Esophagus squamous epithelium (tissue), 5 donors: ENCODE data around the gene NUP133. TPM values are rescaled to one million over a fixed set of nuclear protein-coding genes. Genes with fewer than 3 reads are reported as not detected.

Experiments used
- DNase-seq: peaks from one replicate; lab custom pipeline; 2025; lab: John Stamatoyannopoulos, UW
- H3K27ac ChIP-seq, 4 donors: fragments of 200-600 bp; sonication (generic); one replicate each; pipeline ENCODE4 v1.5.1; 2016 to 2019; ENCODE audit warnings: mild to moderate bottlenecking in 1 of 4
- H3K27me3 ChIP-seq, 4 donors: fragments of 200-600 bp; sonication (generic); 1 replicate in 3 of 4; 2 replicates in 1 of 4; pipeline versions ENCODE4 v1.5.1 to v1.6.0; 2017 to 2021; ENCODE audit warnings: antibody characterized with exemption in 1 of 4
- H3K36me3 ChIP-seq, 3 donors: fragments of 200-600 bp; sonication (generic); one replicate each; pipeline ENCODE4 v1.5.1; 2016 to 2019
- H3K4me1 ChIP-seq, 3 donors: fragments of 200-600 bp; sonication (generic); one replicate each; pipeline ENCODE4 v1.5.1; 2017 to 2019
- H3K4me3 ChIP-seq, 4 donors: fragments of 200-600 bp; sonication (generic); 1 replicate in 3 of 4; 2 replicates in 1 of 4; pipeline ENCODE4 v1.5.1; 2016 to 2019; ENCODE audit warnings: mild to moderate bottlenecking in 2 of 4, moderate library complexity in 1 of 4
- H3K9me3 ChIP-seq, 3 donors: fragments of 200-600 bp; sonication (generic); one replicate each; pipeline ENCODE4 v1.5.1; 2016 to 2019
- POLR2A ChIP-seq, 4 donors: fragments of 450-650 bp; IDR thresholded peaks; one replicate each; pipeline ENCODE4 v1.6.1; 2017; ENCODE audit warnings: antibody characterized with exemption in 4 of 4, mild to moderate bottlenecking in 4 of 4, moderate library complexity in 3 of 4
- WGBS, 2 donors: methylation state at CpG; one replicate each; pipeline ENCODE4 v1.1.5; 2018; 5-methylcytosine and 5-hydroxymethylcytosine counted together
- intact Hi-C: fragments of 100-400 bp; cut with DNase I; formaldehyde crosslinking; loops from one replicate; pipeline ENCODE4 v1.15.0; 2022
- total RNA-seq, 4 donors: library from RNA; depleted of rRNA; stranded (reverse); fragments of >200 nt; gene quantifications; one replicate each; pipeline ENCODE4 v1.1.0, GENCODE V29; 2016
- TF ChIP-seq, protein P1 (sequence below), 6 experiments: fragments of 450-650 bp in 4 of 6; fragments of 200-600 bp in 2 of 6; sonication (generic) in 2 of 6; IDR thresholded peaks; one replicate each; pipeline ENCODE4 v1.5.1; 2016 to 2019; ENCODE audit warnings: antibody characterized with exemption in 6 of 6, mild to moderate bottlenecking in 4 of 6, moderate library complexity in 4 of 6
- donor health status: DM: yes; HTN: yes; CAD: no.

NUP133 gene
- total RNA-seq, 4 donors from 2014 or later = 11.1 to 29.3 (median 22.0) TPM

DNA sequence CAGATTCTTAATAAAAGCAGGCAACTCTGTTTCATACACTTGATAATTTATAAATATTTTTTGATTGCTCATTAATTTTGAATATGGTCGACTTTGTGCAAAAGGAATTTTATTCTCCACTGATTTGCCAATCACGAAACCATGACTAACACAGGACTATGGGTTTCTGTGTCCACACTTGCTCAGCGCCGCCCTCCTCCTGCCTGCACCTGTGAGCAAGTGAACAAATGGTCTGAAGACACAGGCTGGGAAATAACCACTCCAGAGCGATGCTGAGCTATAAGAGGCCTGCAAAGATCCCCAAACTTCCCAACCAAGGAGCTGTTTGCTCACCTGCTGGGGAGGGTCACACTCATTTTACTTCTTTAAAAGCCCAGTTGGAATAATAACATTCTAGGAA lies 30.8 kb upstream of the NUP133 start:
- H3K36me3 ChIP-seq = peaks cover 0 to 92% (median 13%) of the 10 kb centered on the region in 3 donors
- H3K27ac ChIP-seq = peak overlapping the region in 1 of 4 donors; percentile 7
- intact Hi-C loops = no loop called here
- 41 to 56% methylated on average over 5 of the region's 5 CpGs for WGBS, 2 donors
- no peak for DNase-seq
- H3K4me1 ChIP-seq = no peaks in the 10 kb centered on the region
- no peak overlapping the region for H3K4me3 ChIP-seq
- no peaks in the 10 kb centered on the region for H3K9me3 ChIP-seq
- no peak for TF ChIP-seq POLR2A (IDR thresholded peaks at IDR 0.05)
- TF ChIP-seq, protein P1, sequence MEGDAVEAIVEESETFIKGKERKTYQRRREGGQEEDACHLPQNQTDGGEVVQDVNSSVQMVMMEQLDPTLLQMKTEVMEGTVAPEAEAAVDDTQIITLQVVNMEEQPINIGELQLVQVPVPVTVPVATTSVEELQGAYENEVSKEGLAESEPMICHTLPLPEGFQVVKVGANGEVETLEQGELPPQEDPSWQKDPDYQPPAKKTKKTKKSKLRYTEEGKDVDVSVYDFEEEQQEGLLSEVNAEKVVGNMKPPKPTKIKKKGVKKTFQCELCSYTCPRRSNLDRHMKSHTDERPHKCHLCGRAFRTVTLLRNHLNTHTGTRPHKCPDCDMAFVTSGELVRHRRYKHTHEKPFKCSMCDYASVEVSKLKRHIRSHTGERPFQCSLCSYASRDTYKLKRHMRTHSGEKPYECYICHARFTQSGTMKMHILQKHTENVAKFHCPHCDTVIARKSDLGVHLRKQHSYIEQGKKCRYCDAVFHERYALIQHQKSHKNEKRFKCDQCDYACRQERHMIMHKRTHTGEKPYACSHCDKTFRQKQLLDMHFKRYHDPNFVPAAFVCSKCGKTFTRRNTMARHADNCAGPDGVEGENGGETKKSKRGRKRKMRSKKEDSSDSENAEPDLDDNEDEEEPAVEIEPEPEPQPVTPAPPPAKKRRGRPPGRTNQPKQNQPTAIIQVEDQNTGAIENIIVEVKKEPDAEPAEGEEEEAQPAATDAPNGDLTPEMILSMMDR (IDR thresholded peaks at IDR 0.05) = no peak
- no peaks in the 10 kb centered on the region for H3K27me3 ChIP-seq

- Histone ChIP-seq H3K27ac (no peak overlapping the region), H3K4me1 (no peaks in the 10 kb centered on the region), H3K4me3 (no peak overlapping the region), H3K9me3 (no peaks in the 10 kb centered on the region), H3K36me3 (peaks cover 0 to 94% (median 13%) of the 10 kb centered on the region in 3 donors), H3K27me3 (no peaks in the 10 kb centered on the region)
- no peak for DNase-seq
- WGBS, 2 donors = 58 to 59% methylated on average over 4 of the region's 4 CpGs
- TF ChIP-seq, protein P1 (IDR thresholded peaks at IDR 0.05) = no peak
- no peak for TF ChIP-seq POLR2A (IDR thresholded peaks at IDR 0.05)
- intact Hi-C loops = no loop called here
Measured at GRCh38 chr1:229537894-229538293, 29.8 kb upstream of the NUP133 start.

DNA sequence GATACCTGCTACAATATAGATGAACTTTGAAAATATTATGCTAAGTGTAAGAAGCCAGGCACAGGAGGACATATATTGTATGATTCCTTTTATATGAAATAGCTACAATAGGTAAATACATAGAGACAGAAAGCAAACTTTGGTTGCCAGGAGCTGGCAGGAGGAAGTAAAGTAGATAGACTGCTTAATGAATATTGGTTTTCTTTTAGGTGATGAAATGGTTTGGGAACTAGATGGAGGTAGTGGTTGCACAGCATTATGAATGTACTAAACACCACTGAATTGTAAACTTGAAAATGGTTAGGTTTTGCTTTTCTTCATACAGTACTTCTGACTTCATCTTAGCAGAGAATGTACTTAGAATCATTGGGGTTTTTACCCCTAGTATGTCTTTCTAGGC lies 28.8 kb upstream of the NUP133 start:
- Histone ChIP-seq H3K9me3 (no peaks in the 10 kb centered on the region), H3K27me3 (no peaks in the 10 kb centered on the region), H3K4me3 (no peak overlapping the region), H3K4me1 (no peaks in the 10 kb centered on the region), H3K36me3 (peaks cover 0 to 94% (median 13%) of the 10 kb centered on the region in 3 donors), H3K27ac (no peak overlapping the region)
- TF ChIP-seq POLR2A (IDR thresholded peaks at IDR 0.05) = no peak
- TF ChIP-seq, protein P1 (IDR thresholded peaks at IDR 0.05) = no peak
- no peak for DNase-seq
- intact Hi-C loops = no loop called here

- no peaks in the 10 kb centered on the region for H3K9me3 ChIP-seq
- TF ChIP-seq POLR2A (IDR thresholded peaks at IDR 0.05) = no peak
- TF ChIP-seq, protein P1 (IDR thresholded peaks at IDR 0.05) = no peak
- no peak overlapping the region for H3K4me3 ChIP-seq
- no peak overlapping the region for H3K27ac ChIP-seq
- DNase-seq = no peak
- no peaks in the 10 kb centered on the region for H3K27me3 ChIP-seq
- no peaks in the 10 kb centered on the region for H3K4me1 ChIP-seq
- intact Hi-C loops = no loop called here
- H3K36me3 ChIP-seq = peaks cover 4 to 96% (median 17%) of the 10 kb centered on the region in 3 donors
Measured at GRCh38 chr1:229535230-229535629, 27.1 kb upstream of the NUP133 start.

DNA sequence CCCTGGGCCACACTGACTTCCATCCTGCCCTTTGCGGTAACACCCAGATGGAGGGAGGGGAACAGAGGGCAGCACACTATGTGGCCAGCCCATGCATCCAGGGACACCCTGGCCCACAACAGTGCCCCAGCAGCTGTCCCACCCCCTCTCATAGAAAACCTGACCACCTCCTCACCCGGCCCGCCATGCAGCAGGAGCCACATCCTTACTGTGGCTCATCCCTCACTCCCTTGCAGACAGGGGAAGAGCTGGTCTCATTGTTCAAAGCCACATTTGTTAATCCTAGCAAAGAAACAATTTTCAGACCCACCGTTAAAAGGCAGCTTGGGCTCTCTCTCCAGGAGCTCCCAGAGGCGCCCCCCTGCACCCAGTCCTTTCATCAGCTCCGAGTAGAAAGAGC lies 23.2 kb upstream of the NUP133 start:
- TF ChIP-seq, protein P1 (IDR thresholded peaks at IDR 0.05) = no peak
- no peak for TF ChIP-seq POLR2A (IDR thresholded peaks at IDR 0.05)
- WGBS, 2 donors = 90 to 100% methylated on average over 2 to 5 of the region's 6 CpGs
- Histone ChIP-seq H3K4me3 (no peak overlapping the region), H3K4me1 (no peaks in the 10 kb centered on the region), H3K27me3 (no peaks in the 10 kb centered on the region), H3K27ac (no peak overlapping the region), H3K36me3 (peaks cover 7 to 96% (median 24%) of the 10 kb centered on the region in 3 donors), H3K9me3 (no peaks in the 10 kb centered on the region)
- DNase-seq = no peak
- intact Hi-C loops = no loop called here
